GM19099 (cell line): ENCODE measurements around the gene SULF2.

ENCODE experiments used
- POLR2A ChIP-seq: IDR thresholded peaks from 3 replicates; pipeline ENCODE4 v1.6.1; 2011; ENCODE audit warnings: low read depth; ENCODE audit not compliant: insufficient read length; ENCODE audit errors: extremely low read depth

Gene SULF2

DNA sequence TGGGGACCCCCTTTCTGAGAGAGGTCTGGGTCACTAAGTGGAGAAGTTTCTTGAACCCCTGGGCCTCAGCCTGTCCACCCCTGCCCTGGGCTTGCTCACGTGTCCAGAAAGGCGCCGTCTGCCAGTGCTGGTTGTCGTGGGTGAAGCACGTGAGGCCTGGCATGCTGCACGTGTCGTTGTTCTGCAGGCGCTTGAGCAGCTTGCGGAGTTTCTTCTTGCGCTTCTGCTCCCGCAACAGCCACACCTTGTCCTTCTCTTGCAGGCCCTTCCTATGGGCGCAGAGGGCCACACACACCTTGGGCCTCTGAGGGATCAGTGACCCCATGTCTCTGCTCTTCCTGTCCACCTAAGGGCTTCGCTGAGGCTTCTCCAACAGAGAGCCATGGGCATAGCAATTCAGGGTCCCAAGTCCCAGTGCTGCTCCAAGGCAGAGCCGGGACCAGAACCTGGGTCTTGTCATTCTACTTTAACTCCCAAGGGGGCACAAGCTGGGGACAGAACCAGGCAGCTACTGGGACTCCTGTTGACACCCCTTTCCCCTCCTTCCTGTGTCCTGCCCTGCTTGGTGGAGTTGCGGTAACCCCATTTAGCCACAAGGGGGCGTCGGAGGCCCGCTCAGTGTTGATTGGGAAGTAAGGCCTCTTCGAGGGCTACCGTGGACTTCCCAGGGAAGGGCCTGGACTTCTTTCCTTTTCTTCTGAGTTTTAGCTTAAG, 121.8 kb downstream of the SULF2 start:
- TF ChIP-seq POLR2A: peak; percentile 38

DNA sequence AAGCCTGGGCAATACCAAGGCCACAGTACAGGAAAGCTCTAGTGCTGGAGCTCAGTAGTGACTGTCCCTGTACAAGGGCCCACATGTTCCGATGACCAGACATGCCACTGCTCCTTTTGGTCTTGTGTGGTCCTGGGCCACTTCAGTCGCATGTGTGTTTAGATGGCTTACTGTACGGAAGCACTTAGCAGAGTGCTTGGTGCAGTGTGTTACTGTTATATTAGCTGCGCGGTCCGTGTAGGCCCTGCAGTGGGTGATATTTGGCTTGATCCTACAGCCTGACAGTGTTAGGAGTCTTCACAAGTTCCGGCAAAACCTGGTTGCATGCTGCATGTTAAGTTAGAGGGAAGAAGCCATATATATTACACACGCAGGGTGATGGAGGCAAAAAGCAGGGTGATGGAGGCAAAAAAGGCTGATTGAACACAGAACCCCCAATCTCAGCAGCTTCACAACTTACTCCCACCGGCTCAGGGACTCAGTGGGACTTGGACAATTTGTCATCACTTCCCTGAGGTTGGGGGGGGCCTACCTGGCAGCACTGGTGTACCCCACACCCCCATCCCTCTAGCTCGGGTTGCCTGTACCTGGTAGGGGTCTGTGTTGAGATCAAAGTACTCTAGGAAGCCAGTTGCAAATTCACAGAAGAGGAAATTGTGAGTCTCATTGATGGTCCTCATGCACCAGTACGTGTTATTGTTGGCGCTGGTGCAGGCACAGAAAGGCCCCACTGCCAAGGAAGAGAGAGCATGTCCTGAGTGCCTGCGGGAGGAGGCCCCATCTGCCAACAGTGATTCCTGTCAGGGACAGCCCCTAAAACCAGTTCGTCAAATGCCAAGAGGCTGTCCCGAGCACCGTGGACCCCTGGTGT, 122.6 kb downstream of the SULF2 start:
- peak; percentile 3 for TF ChIP-seq POLR2A

GRCh38 chr20:47661714-47662113, 123.6 kb downstream of the SULF2 start:
- TF ChIP-seq POLR2A: no peak

- no peak for TF ChIP-seq POLR2A
Measured at GRCh38 chr20:47660983-47661700, 124.1 kb downstream of the SULF2 start.

GRCh38 chr20:47660602-47660905, 124.7 kb downstream of the SULF2 start:
- TF ChIP-seq POLR2A: no peak

DNA sequence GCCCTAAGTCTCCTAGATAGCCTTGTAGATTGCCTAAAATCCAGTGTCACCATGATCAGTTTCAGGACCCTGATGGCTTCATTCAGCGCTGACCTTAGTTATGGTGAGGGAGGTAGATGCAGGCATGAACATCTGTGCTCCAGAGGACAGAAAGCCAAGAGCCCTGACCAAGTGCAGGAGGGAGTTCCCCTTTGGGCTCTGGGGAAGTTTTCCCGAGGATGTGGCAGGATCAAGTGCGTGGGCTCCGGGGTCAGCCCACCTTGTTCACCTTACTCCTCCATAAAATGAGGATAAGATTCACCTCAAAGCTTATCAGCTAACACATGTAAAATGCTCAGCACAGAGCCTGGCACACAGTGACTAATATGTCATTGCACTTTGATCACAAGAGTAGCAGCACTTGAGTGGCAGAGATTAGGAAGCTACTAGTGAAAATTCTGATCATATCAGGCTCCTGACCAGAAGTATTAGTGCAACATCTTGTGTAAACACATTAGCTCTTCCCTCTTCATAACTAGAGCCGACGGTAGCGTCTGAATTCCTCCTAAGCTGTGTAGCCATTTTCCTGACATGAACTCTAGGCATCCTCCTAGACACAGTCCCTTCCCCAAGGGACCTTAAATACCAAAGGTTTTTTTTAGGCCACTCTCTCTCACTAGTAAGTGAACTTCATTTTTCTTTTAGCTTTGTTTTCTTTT, 125.2 kb downstream of the SULF2 start:
- TF ChIP-seq POLR2A: no peak

DNA sequence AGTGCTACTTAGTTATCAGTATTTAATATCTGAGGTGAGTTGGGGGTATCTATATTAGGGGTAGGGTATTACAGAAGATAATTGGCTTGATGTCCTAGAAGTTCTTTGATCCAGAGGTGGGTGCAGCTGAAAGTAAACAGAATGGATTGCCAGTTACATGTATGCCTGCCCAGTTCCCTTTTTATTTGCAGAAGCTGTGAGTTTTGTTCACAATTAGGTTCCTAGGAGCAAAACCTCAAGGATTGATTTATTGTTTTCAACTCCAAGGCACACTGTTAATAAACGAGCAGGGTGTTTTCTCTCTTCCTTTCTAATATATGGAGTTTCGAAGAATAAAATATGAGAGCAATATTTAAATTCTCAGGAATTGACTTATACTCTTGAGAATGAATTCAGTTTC, 129.0 kb downstream of the SULF2 start:
- TF ChIP-seq POLR2A: no peak

- no peak for TF ChIP-seq POLR2A
Measured at GRCh38 chr20:47655635-47656034, 129.6 kb downstream of the SULF2 start.

GRCh38 chr20:47654370-47654769, 130.9 kb downstream of the SULF2 start:
- TF ChIP-seq POLR2A: no peak

GRCh38 chr20:47653869-47654268, 131.4 kb downstream of the SULF2 start:
- no peak for TF ChIP-seq POLR2A

- no peak for TF ChIP-seq POLR2A
Measured at GRCh38 chr20:47652794-47653193, 132.5 kb downstream of the SULF2 start.

- TF ChIP-seq POLR2A: no peak
Measured at GRCh38 chr20:47652301-47652700, 133.0 kb downstream of the SULF2 start.

GRCh38 chr20:47648943-47649342, 136.3 kb downstream of the SULF2 start:
- TF ChIP-seq POLR2A: no peak

DNA sequence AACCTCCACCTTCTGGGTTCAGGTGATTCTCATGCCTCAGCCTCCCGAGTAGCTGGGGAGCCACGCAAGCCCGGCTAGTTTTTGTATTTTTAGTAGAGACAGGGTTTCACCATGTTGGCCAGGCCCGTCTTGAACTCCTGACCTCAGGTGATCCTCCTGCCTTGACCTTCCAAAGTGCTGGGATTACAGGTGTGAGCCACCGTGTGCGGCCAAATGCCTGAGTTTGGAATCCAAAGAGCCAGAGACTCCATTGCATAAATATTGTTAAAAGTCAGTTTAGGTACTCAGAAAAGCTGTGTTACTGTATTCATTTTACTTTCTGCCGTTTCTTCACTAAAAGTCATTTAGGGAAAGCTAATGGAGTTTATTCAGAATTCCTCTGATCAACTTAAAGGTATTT, 137.3 kb downstream of the SULF2 start:
- no peak for TF ChIP-seq POLR2A

GRCh38 chr20:47645632-47646031, 139.6 kb downstream of the SULF2 start:
- TF ChIP-seq POLR2A: no peak
